Measurements from ENCODE around the gene GFAP. TPM values are rescaled to one million over a fixed set of nuclear protein-coding genes. Genes with fewer than 3 reads are reported as not detected.

GFAP gene
- total RNA-seq, 2 experiments from 2014 or later, result not detected

- Mint-ChIP-seq H3K4me3 (no peak overlapping the region), H3K9me3 (ENCODE audit: insufficient read depth) (no peaks in the 10 kb centered on the region), H3K4me1 (ENCODE audit: low read depth) (no peaks in the 10 kb centered on the region), H3K27ac (no peak overlapping the region), H3K36me3 (ENCODE audit: low read depth) (peaks cover 78% of the 10 kb centered on the region), H3K27me3 (ENCODE audit: low read depth) (no peaks in the 10 kb centered on the region)
- ChIA-PET CTCF (interaction anchor here (1.1 to 1.7 kb wide), 3 partner anchors 11 to 155 kb away, joined by 3 to 5 read pairs (median 5); no protein-coding TSS in a partner anchor), POLR2A (interaction anchor here (1.2 kb wide), 1 partner anchor 10 kb away, joined by 3 read pairs; no protein-coding TSS in a partner anchor)
- DNase-seq, result no peak
- no peak for ATAC-seq
Measured at GRCh38 chr17:44930667-44931066, 15.4 kb upstream of the GFAP start.

- ATAC-seq, result no peak
- POLR2A ChIA-PET, result interaction anchor here (1.2 kb wide), 1 partner anchor 10 kb away, joined by 4 read pairs; no protein-coding TSS in a partner anchor
- no peak overlapping the region for H3K27ac Mint-ChIP-seq
Measured at GRCh38 chr17:44928950-44929720, 13.8 kb upstream of the GFAP start.

DNA sequence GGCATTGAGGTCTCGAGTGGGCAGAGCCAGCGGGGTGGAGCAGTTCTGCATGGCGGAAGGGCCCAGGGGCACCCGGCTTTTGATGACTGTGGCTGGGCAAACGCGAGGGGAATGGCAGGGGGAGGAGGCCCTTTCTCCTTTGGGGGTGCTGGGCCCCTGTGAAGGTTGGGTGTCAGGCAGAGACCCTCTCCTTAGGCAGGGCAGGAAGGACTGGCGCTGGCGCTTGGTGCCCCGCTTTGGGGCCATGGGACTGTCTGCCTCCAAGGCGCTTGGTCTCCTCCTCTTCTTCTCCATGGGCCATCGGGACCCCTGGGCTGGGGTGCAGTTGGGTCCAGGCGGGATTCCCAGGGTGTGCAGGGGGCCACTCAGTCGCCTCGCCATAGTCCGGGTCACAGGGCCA, 12.8 kb upstream of the GFAP start:
- DNase-seq (no peak), ATAC-seq (no peak)
- ChIA-PET CTCF (no interaction called here), POLR2A (interaction anchor here (4.3 kb wide), 1 partner anchor 19 kb away, joined by 13 read pairs; the partner anchor contains the start of gene KIF18B)
- Mint-ChIP-seq H3K27me3 (ENCODE audit: low read depth) (no peaks in the 10 kb centered on the region), H3K9me3 (ENCODE audit: insufficient read depth) (no peaks in the 10 kb centered on the region), H3K27ac (no peak overlapping the region), H3K4me1 (ENCODE audit: low read depth) (no peaks in the 10 kb centered on the region), H3K36me3 (ENCODE audit: low read depth) (peaks cover 62% of the 10 kb centered on the region), H3K4me3 (no peak overlapping the region)

More at GRCh38 chr17:44928950-44929720, 13.8 kb upstream of the GFAP start:
- Mint-ChIP-seq H3K9me3 (ENCODE audit: insufficient read depth) (no peaks in the 10 kb centered on the region), H3K36me3 (ENCODE audit: low read depth) (peaks cover 71% of the 10 kb centered on the region), H3K4me3 (no peak overlapping the region), H3K27me3 (ENCODE audit: low read depth) (no peaks in the 10 kb centered on the region), H3K4me1 (ENCODE audit: low read depth) (no peaks in the 10 kb centered on the region)
- DNase-seq, result no peak
- CTCF ChIA-PET, result interaction anchor here (1.7 kb wide), 1 partner anchor 91 kb away, joined by 5 read pairs; no protein-coding TSS in a partner anchor

DNA sequence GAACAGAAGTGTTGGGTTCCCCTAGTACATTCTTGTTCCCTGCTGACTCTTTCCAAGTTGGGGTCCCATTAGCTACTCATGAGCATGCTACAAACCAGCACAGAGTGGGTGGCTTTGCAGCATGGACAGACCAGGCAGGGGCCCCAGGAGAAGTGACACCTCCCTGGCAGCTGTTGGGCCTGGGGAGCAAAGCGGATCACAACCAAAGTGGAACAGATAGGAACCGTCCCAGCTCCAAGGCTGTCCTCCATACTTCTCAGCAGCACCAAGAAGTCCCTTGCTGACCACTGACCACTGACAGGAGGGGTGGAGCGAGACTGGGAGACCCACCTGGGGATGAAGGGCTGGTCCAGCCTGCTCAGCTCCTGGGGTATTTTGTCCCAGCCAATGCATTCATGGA, 12.4 kb upstream of the GFAP start:
- no peaks in the 10 kb centered on the region for H3K9me3 Mint-ChIP-seq (ENCODE audit: insufficient read depth)
- CTCF ChIA-PET, result interaction anchor here (1.3 kb wide), 1 partner anchor 94 kb away, joined by 3 read pairs; no protein-coding TSS in a partner anchor

DNA sequence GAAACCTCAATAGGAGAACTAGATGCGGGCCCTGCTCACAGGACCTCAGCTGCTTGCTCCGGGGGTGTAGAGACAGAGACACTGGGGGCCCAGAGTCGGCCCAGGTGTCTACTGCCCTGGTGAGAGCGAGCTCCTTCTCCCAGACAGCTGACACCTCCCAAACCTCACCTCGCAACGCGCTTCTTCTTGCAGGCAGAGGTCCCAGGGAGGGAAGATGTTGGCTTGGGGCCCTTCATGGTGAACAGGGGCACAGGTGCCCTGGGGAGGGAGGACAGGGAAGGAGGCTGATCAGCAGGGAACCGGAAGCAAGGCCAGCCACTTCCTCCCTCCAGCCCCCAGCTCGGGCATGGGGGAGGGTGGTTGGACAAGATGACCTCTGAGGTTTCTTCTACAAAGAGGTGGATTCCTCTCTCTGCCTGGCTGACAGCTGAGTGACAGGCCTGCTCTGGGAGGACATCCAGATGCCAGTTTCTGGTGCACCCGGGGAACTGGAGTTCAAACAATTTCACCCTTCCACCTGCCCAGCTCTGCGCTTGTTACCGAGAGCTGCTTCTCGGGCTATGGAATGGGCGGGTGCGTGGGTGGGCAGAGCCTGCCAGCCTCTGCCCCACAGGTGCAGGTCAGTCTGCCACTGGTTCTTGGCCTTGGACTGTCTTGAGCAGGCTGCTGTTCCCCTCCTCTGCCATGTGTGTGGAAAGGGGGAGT, 11.7 kb upstream of the GFAP start:
- no peaks in the 10 kb centered on the region for H3K27me3 Mint-ChIP-seq (ENCODE audit: low read depth)
- ChIA-PET POLR2A (interaction anchor here (0.6 to 4.3 kb wide), 3 partner anchors 10 to 171 kb away, joined by 3 to 13 read pairs (median 3); partner anchors contain the start of gene KIF18B), CTCF (interaction anchor here (1.3 kb wide), 1 partner anchor 94 kb away, joined by 3 read pairs; no protein-coding TSS in a partner anchor)
- no peaks in the 10 kb centered on the region for H3K9me3 Mint-ChIP-seq (ENCODE audit: insufficient read depth)
- ATAC-seq (no peak), DNase-seq (no peak)
- peak overlapping the region; percentile 61 for H3K27ac Mint-ChIP-seq
- H3K4me1 Mint-ChIP-seq (ENCODE audit: low read depth), result no peaks in the 10 kb centered on the region
- peaks cover 57% of the 10 kb centered on the region for H3K36me3 Mint-ChIP-seq (ENCODE audit: low read depth)
- no peak overlapping the region for H3K4me3 Mint-ChIP-seq

More for the DNA sequence above, 12.4 kb upstream of the GFAP start:
- no peak overlapping the region for H3K4me3 Mint-ChIP-seq
- no peak for DNase-seq
- POLR2A ChIA-PET, result interaction anchor here (4.3 kb wide), 1 partner anchor 20 kb away, joined by 13 read pairs; the partner anchor contains the start of gene KIF18B
- ATAC-seq, result no peak
- no peaks in the 10 kb centered on the region for H3K27me3 Mint-ChIP-seq (ENCODE audit: low read depth)
- peaks cover 61% of the 10 kb centered on the region for H3K36me3 Mint-ChIP-seq (ENCODE audit: low read depth)
- no peaks in the 10 kb centered on the region for H3K4me1 Mint-ChIP-seq (ENCODE audit: low read depth)
- H3K27ac Mint-ChIP-seq, result no peak overlapping the region

DNA sequence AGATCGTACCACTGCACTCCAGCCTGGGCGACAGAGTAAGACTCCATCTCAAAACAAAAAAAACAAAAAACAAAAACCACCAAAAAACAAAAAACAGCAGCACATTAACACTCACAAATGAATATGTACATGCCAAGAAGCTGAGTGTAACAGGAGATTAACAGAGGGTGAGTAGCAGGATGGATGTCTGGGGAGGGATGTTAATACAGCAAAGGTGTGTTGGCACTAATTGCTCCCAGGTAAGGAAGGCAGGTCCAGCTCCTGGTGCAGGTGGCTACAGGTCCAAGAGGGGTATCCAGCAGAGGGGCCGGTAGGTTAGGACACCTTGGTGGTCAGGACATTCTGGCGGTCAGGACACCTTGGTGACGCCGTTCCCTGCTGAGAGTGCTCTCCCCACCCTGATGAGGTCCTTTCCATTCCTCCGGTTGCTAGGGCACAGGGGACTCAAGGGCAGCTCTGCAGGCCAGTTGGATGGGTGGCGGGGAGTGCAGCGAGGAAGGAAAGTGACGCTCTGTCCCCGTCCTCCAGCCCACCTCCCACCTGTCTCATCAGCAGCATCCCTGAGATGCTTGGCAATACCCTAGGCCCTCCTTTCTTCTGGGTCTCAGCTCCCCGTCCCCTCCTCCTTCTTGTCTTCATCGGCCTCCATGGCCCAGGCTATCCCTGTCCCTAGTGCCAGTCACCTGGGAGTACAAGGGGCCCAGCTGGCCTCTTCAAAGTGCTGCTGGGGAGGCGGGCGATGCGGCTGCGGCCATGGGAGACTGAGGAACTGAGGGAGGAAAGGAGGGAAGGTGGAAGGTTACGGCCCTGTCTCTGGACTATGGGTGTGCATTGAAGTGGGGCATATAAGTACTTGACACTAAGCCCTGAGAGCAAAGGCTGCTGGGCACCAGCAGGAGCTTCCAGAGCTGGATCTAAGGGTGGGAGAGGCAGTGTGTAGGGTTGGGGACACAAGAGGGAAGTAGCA, 10.7 kb upstream of the GFAP start:
- Mint-ChIP-seq H3K4me3 (no peak overlapping the region), H3K36me3 (ENCODE audit: low read depth) (peaks cover 47% of the 10 kb centered on the region), H3K27me3 (ENCODE audit: low read depth) (peaks cover 5% of the 10 kb centered on the region), H3K4me1 (ENCODE audit: low read depth) (no peaks in the 10 kb centered on the region), H3K27ac (peak overlapping the region; percentile 61), H3K9me3 (ENCODE audit: insufficient read depth) (no peaks in the 10 kb centered on the region)
- POLR2A ChIA-PET, result interaction anchor here (0.6 to 4.3 kb wide), 4 partner anchors 11 to 172 kb away, joined by 3 to 13 read pairs (median 4); partner anchors contain the start of gene KIF18B
- CTCF ChIA-PET, result interaction anchor here (0.6 to 1.1 kb wide), 2 partner anchors 27 to 210 kb away, joined by 3 read pairs; partner anchors contain the start of gene ACBD4
- DNase-seq, result no peak
- ATAC-seq, result no peak

- Mint-ChIP-seq H3K27ac (no peak overlapping the region), H3K9me3 (ENCODE audit: insufficient read depth) (no peaks in the 10 kb centered on the region), H3K27me3 (ENCODE audit: low read depth) (peaks cover 11% of the 10 kb centered on the region), H3K36me3 (ENCODE audit: low read depth) (peaks cover 33% of the 10 kb centered on the region), H3K4me3 (no peak overlapping the region), H3K4me1 (ENCODE audit: low read depth) (peaks cover 6% of the 10 kb centered on the region)
- ChIA-PET CTCF (no interaction called here), POLR2A (interaction anchor here (4.3 kb wide), 1 partner anchor 23 kb away, joined by 13 read pairs; the partner anchor contains the start of gene KIF18B)
- DNase-seq, result no peak
- no peak for ATAC-seq
Measured at GRCh38 chr17:44924107-44924544, 8.8 kb upstream of the GFAP start.

GRCh38 chr17:44922746-44923470, 7.6 kb upstream of the GFAP start:
- Mint-ChIP-seq H3K4me1 (ENCODE audit: low read depth) (peaks cover 6% of the 10 kb centered on the region), H3K9me3 (ENCODE audit: insufficient read depth) (no peaks in the 10 kb centered on the region), H3K27ac (no peak overlapping the region), H3K36me3 (ENCODE audit: low read depth) (peaks cover 24% of the 10 kb centered on the region), H3K4me3 (no peak overlapping the region), H3K27me3 (ENCODE audit: low read depth) (peaks cover 11% of the 10 kb centered on the region)
- CTCF ChIA-PET, result interaction anchor here (4.2 kb wide), 1 partner anchor 98 kb away, joined by 78 read pairs; no protein-coding TSS in a partner anchor
- no peak for DNase-seq
- POLR2A ChIA-PET, result interaction anchor here (0.7 to 1.2 kb wide), 2 partner anchors 10 to 25 kb away, joined by 3 read pairs; partner anchors contain the start of gene KIF18B
- no peak for ATAC-seq

DNA sequence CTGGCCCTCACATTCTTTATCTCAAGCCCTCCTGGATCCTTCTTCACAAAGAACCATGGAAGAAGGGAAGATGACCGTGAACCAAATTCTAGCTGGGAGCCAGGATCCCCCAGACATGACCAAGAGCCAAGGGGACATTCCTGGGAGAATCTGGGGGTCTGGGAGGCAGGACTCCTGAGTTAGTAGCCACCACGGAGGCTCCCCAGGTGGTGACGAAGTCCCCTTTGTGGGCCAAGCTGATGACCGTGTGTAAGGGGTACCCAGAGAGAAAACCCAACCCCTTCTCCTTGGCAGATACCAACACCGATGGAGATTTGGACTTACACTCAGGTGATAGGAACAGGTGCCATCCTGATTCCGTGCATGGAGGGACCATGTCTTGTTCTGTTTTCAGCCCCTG, 6.8 kb upstream of the GFAP start:
- POLR2A ChIA-PET, result interaction anchor here (1.2 to 2.1 kb wide), 2 partner anchors 25 to 26 kb away, joined by 3 to 5 read pairs; partner anchors contain the start of gene KIF18B
- DNase-seq, result no peak
- H3K27ac Mint-ChIP-seq, result no peak overlapping the region

More for the DNA sequence above, 6.8 kb upstream of the GFAP start:
- no peak for ATAC-seq
- CTCF ChIA-PET, result interaction anchor here (4.2 kb wide), 1 partner anchor 99 kb away, joined by 78 read pairs; no protein-coding TSS in a partner anchor
- Mint-ChIP-seq H3K4me3 (no peak overlapping the region), H3K4me1 (ENCODE audit: low read depth) (peaks cover 6% of the 10 kb centered on the region), H3K27me3 (ENCODE audit: low read depth) (peaks cover 11% of the 10 kb centered on the region), H3K36me3 (ENCODE audit: low read depth) (peaks cover 19% of the 10 kb centered on the region), H3K9me3 (ENCODE audit: insufficient read depth) (no peaks in the 10 kb centered on the region)

All from activated CD8-positive, alpha-beta T cell treated with anti-CD3 and anti-CD28 coated beads, Interleukin-2, amount 10 ng/mL, durations not matched to agents 7 days and 5 days (primary cell).